ENCODE data around the gene LCLAT1.
A peak's percentile ranks its signal among the peaks of the same experiment; 100 is the strongest.

Gene LCLAT1

DNA sequence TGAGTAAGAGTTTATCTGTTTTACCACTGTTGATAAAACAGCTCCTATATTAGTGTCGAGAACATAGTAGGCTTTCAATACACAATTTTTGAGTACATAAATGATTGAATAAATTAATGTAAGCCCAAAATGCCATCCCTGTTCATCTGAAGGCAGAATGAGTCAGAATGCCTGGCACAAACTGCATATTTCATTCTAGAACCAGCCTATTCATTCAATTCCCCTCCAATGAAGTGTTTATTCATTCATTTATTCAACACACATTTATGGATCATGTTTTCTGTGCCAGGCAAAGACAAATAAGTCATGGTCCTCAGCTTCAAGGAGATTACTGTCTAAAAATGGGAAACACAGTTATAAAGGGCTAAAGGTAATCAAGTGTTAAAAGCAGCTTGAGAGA is 22.8 kb upstream of the LCLAT1 start:
- DNase-seq (ENCODE audit: low spot score) = no peak

GRCh38 chr2:30425326-30425725 is 21.7 kb upstream of the LCLAT1 start:
- no peak for DNase-seq (ENCODE audit: low spot score)

DNA sequence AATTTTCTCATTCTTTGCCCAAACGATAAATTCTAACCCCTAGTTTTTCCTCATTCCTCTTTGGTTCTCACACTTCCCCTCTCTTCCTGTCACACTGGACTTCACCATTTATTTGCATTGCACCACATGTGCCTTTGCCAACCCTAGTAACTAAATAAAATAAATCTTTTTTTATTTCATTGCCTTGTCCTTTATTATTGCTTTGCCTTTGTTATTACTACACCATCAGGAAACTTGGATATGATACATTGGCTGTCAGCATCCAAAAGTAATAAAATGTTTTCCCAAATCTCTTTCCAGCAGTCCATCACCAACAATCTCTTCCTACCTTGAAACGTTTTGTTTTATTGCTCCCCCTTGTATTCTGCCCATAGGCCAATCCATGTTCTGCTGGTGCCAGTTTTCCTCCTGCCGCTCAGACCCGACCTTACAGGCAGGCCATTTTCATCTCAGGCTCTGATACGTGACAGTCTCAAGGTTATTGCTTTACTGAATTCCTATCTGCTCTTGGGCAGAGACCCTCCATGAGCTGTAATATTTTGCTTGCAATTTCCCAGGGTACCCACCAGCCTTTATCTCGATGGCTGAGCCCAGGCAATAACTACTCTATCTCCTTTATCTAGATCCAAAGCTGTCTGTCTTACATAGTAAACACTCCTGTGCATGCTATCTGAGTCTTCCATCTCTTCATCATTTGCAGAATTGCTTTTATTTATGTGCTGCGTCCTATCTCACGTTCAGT is 19.3 kb upstream of the LCLAT1 start:
- no peak for DNase-seq (ENCODE audit: low spot score)

DNA sequence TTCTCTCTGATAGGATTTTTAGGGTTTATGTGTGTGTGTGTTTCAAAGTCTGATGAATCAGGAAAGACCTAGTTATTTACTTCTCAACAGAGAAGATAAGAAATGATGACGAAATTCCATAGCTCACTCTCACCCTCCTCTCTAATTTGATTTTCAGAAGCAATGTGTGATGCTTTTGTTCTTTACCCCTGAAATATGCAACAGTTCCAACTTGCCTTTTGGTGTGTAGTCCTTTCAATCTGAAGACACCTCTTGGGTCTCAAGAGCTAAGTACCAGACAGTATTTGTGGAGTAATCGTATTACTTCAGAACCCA is 18.7 kb upstream of the LCLAT1 start:
- DNase-seq (ENCODE audit: low spot score) = no peak

GRCh38 chr2:30428827-30429461 is 18.1 kb upstream of the LCLAT1 start:
- DNase-seq (ENCODE audit: low spot score) = no peak

DNA sequence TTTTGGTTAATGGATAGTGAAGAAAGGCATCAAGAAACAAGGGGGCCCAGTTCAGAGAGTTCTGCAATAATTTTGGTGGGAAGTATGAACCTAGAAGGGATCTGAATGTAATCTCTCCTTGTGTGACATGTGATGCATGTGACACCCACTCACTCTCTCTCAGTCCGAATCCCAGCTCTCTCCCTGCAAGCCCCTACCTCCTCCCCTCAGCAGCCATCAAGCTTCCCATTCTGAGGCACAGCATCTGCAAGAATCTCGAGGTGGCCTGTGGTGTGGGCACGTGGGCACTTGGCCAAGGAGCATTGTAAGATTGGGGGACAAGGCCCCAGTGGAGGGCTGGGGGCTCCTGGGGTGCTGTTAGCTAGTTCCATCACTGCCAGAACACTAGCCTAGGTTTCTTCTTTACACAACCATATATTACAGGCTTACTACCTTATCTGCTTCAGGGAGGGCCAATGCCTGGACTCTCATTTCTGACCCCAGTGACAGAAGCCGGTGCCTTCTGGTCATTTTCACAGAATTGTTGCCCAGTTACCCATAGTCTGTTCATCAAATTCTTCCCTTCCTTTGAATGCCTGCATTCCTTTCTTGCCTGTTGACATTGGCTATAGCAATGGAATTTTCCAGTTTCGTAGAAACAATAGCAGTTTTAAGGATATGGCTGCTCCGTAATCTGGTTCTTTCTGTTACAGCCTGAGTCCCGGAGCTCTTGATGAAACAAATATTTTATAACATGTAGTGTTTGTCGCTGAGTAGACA is 13.3 kb upstream of the LCLAT1 start:
- no peak for DNase-seq (ENCODE audit: low spot score)

DNA sequence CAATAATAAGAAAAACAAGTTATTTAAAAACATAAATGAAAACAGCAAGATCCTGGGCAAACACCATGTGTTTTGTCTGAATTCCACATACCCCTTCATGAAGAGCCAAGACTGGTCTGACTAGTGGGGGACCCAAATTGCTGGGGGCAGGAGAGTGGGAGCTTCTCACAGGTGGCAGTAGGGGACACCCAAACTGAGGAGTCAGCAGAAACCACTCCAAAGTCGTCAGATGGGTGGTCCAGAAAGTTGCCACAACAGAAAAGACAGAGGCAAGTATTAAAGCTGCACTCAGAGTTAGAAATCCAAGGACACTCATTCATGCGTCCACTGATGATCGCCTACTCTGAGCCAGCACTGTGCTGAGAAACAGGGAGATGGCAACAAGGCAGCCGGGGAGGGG is 12.3 kb upstream of the LCLAT1 start:
- DNase-seq (ENCODE audit: low spot score) = no peak

DNA sequence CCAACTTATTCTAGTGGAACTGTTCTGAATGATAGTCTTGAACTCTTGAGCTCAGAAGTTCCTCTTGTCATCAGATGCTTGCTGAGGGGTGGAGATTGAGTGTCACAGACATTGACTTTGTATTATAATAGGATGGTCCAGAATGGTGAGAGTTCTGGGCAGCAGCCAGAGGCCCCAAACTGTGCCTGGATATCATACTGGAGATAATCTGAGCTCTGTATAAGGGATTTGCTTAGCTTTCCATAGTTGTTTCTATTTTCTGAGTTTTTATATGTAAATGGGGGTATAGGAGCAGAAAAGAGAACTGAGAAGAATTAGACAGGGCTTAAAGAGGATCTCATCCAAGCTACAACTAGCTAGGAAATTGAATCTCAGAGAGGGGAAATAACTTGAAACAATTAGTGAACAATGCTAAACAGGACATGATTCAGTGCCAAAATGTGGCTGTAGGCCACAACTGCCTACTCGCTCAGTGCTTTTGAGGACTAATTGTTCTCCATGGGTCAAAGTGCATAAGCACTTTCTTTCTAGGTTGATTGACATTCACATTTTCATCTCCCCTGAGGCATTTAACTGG is 10.1 kb upstream of the LCLAT1 start:
- peak; percentile 79 for DNase-seq (ENCODE audit: low spot score)

DNA sequence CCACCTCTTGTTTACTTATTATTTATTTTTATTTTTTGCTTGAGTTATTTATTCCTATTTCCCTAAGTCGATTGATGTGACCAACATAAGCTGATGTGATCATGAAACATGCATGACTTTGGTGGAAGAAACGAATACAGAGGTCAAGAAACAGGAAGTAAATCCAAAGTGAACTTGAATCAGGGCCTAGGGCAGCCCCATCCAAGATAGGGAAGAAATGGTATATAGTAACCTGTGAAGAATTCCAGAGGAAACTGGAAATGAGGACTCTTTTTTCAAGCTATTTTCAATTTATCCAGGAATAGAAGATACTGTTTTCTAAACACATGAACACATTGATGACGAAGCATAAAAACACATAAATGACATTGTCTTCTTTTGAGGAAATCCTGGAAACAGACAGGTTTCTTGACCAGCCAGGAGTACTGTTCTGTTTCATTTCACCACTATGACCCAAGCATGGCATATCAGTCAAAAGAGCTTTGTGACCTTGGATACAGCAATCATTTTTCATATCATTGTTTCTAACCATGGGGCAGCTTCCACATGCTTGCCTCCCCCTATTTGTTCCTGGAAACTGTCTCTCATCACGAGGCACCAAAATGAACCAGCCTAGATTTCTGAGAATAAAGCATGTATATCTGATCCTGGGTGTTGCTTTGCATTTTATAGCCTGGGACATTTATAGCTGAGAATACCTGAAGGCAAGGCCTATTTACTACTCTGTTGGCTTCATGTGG is 9.1 kb upstream of the LCLAT1 start:
- no peak for DNase-seq (ENCODE audit: low spot score)

- DNase-seq (ENCODE audit: low spot score) = no peak
These were observed 7.8 kb upstream of the LCLAT1 start for GRCh38 chr2:30439296-30439695.

GRCh38 chr2:30439879-30440278 is 7.2 kb upstream of the LCLAT1 start:
- DNase-seq (ENCODE audit: low spot score) = no peak

- no peak for DNase-seq (ENCODE audit: low spot score)
These were observed 6.0 kb upstream of the LCLAT1 start for GRCh38 chr2:30441023-30441422.

DNA sequence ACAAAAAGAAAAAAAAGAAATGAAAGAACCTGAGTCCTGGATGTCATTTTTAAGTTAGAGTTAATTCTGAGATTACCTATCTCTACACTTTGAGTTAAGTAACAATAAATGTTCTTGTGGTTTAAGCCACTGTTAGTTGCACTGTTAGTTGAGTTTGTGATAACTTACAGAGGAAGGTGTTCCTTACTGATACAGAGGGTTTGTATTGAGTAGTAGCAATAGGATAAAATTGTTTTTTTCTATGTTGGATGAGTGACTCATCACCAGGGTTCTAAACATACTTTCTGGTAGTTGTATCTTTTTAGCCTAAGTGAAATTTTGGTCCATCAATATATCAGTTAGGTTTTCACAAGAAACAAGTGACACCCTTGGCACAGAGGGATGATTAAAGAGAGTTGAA is 4.0 kb upstream of the LCLAT1 start:
- no peak for DNase-seq (ENCODE audit: low spot score)

- no peak for DNase-seq (ENCODE audit: low spot score)
These were observed 2.8 kb upstream of the LCLAT1 start for GRCh38 chr2:30444273-30444672.

DNA sequence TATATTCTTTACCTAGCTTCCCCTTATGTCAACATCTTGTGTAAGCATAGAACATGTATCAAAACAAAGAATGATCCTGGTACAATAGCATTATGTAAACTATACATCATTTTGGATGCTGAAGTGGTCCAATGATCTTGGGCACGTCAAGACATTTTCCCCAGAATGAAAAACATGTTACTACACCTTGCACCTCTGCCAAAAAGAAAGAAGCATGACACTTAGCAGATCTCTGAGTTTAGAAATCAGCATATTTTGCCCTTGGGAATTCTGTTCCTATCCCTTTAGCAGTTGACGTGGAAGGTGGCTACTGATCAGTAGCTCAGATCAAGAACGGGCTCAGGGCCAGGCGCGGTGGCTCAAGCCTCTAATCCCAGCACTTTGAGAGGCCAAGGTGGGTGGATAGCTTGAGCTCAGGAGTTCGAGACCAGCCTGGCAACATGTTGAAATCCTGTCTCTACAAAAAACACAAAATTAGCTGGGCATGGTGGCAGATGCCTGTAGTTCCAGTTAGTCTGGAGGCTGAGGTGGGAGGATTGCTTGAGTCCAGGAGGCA is 1.7 kb upstream of the LCLAT1 start:
- DNase-seq (ENCODE audit: low spot score) = no peak

- DNase-seq (ENCODE audit: low spot score) = no peak
These were observed 371 bp upstream of the LCLAT1 start for GRCh38 chr2:30446602-30447148.

DNA sequence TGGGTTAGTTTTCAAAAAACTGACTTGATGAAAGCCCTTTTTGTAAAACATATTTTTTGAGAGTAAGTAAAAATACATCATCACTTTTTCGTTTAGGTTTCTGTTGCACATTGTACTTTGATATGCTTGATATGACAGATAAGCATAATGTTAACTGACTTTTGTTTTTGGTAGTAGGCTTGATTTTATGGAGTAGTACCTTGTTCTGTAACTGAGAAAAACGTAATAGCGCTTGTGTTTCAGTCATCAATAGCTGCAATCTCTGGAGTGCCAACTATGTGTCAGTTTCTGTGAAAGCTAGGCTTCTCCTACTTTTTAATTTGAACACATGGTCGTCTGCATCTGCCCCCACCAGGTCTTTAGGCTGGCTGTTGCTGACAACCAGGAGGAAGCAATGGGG is 1.3 kb downstream of the LCLAT1 start:
- no peak for DNase-seq (ENCODE audit: low spot score)

- DNase-seq (ENCODE audit: low spot score) = no peak
These were observed 1.8 kb downstream of the LCLAT1 start for GRCh38 chr2:30448866-30449265.

- DNase-seq (ENCODE audit: low spot score) = no peak
These were observed 3.0 kb downstream of the LCLAT1 start for GRCh38 chr2:30450025-30450424.

DNA sequence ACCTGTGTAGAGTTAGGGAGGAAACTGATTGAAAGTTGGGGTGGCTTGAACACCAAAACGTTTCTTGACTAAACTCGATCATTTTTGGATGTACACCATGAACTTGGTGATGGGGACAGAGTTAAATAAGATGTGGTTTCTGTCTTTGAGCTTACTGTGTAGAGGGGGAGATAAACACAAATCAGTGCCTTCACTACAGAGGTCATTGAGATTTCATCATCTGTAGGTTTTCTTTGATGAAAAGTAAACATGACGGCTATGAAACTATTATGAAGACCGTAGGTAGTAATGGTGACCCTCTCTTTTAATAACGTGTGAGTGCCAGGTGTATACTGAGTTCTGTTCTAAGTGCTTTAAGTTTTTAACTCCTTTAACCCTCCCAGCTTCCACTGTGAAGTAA is 6.5 kb downstream of the LCLAT1 start:
- no peak for DNase-seq (ENCODE audit: low spot score)

DNA sequence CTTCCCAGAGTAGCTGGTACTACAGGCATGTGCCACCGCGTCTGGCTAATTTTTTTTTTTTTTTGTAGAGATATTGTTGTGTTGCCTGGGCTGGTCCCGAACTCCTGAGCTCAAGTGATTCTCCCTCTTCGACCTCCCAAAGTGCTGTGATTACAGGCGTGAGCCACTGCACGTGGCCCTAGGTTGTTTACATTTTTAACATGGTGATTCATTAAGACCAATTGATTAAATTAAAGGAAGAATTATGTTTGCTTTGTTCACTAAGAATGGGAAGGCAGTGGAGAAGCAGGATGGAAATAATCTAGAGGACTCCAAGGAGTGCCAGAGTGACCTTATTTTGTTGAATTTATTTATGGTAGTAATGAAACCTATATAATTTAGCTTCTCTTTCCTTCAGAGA is 7.5 kb downstream of the LCLAT1 start:
- no peak for DNase-seq (ENCODE audit: low spot score)
